LNCAP (cell line): ENCODE data around the gene RPL11.

Source experiments
- TF ChIP-seq, protein P1 (sequence below): fragments of 450-650 bp; IDR thresholded peaks from 2 replicates; pipeline ENCODE4 v1.5.1; 2017; ENCODE audit warnings: mild to moderate bottlenecking

Gene RPL11

DNA sequence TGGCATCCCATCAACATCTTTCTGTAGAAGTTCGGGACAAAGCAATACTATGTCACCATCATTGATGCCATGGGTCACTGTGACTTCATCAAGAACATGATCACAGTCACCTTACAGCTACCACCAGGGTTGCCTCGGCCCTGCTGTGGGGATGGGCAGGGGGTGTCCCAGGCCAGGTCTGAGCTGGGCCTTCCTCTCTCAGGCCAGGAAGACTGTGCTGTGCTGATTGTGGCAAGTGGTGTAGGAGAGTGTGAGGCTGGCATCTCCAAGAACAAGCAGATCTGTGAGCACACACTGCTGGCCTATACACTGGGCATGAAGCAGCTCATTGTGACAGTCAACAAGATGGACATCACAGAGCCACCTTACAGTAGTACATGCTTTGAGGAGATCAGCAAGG is 20.9 kb upstream of the RPL11 start:
- TF ChIP-seq, protein P1, sequence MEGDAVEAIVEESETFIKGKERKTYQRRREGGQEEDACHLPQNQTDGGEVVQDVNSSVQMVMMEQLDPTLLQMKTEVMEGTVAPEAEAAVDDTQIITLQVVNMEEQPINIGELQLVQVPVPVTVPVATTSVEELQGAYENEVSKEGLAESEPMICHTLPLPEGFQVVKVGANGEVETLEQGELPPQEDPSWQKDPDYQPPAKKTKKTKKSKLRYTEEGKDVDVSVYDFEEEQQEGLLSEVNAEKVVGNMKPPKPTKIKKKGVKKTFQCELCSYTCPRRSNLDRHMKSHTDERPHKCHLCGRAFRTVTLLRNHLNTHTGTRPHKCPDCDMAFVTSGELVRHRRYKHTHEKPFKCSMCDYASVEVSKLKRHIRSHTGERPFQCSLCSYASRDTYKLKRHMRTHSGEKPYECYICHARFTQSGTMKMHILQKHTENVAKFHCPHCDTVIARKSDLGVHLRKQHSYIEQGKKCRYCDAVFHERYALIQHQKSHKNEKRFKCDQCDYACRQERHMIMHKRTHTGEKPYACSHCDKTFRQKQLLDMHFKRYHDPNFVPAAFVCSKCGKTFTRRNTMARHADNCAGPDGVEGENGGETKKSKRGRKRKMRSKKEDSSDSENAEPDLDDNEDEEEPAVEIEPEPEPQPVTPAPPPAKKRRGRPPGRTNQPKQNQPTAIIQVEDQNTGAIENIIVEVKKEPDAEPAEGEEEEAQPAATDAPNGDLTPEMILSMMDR: no peak

- TF ChIP-seq, protein P1: no peak
These were observed 18.4 kb upstream of the RPL11 start for GRCh38 chr1:23673086-23673813.

- TF ChIP-seq, protein P1: no peak
These were observed 11.8 kb upstream of the RPL11 start for GRCh38 chr1:23679815-23680214.

- TF ChIP-seq, protein P1: no peak
These were observed 8.7 kb upstream of the RPL11 start for GRCh38 chr1:23682946-23683345.

- TF ChIP-seq, protein P1: no peak
These were observed 7.2 kb upstream of the RPL11 start for GRCh38 chr1:23684415-23684814.

GRCh38 chr1:23692308-23692871 is 784 bp downstream of the RPL11 start:
- TF ChIP-seq, protein P1: no peak

DNA sequence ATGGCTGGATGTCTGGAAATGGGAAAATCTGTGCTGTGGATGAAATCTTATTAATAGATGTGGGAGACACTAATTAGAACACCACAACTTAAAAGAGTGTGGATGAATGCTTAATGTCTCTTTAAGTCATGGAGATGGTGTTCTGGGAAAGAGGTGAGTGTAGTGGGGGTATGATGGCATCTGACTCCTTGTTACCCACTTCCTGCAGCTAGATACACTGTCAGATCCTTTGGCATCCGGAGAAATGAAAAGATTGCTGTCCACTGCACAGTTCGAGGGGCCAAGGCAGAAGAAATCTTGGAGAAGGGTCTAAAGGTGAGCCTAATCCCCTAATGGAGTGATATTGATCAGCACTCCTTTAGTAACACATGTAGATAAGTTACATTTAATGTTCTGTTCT is 2.0 kb downstream of the RPL11 start:
- TF ChIP-seq, protein P1: no peak
